Caco-2 (cell line): ENCODE measurements around the gene TAF15. TPM values are rescaled to one million over a fixed set of nuclear protein-coding genes. Genes with fewer than 3 reads are reported as not detected.

Experiments used
- BruUV-seq: library from RNA; stranded (reverse); fragments of 400-500 nt; replicated peaks from 2 replicates; lab custom pipeline; 2021; lab: Mats Ljungman, UMichigan
- CTCF ChIA-PET: fragments of 300-600 bp; sonication (Branson Sonifier 250); formaldehyde crosslinking; loops from one replicate; lab custom pipeline; 2022; ENCODE audit warnings: antibody characterized with exemption; lab: Charles Lee
- POLR2A ChIA-PET: fragments of 300-600 bp; sonication (Branson Sonifier 250); formaldehyde crosslinking; loops from one replicate; lab custom pipeline; 2022; ENCODE audit warnings: antibody characterized with exemption; lab: Charles Lee
- DNase-seq, 2 experiments: peaks; one replicate each; pipeline versions ENCODE4 v3.0.0 to v3.0.0-alpha.2; 2020 to 2022
- H3K27me3 ChIP-seq: replicated peaks from 2 replicates; pipeline ENCODE4 v1.6.0; 2011; ENCODE audit warnings: low read length; ENCODE audit not compliant: control insufficient read depth, insufficient read depth
- H3K36me3 ChIP-seq: 2 replicates; pipeline ENCODE4 v1.5.1; 2011; ENCODE audit warnings: low read length; ENCODE audit not compliant: control insufficient read depth, insufficient read depth
- H3K4me1 ChIP-seq: fragments of 250-450 bp; sonication (Bioruptor Pico); 2 replicates; pipeline ENCODE4 v1.5.1; 2020; ENCODE audit warnings: mild to moderate bottlenecking
- H3K4me3 ChIP-seq: 2 replicates; pipeline ENCODE4 v1.5.1; 2011; ENCODE audit warnings: low read depth, mild to moderate bottlenecking, control low read depth, low read length
- H3K9me3 ChIP-seq: fragments of 250-450 bp; sonication (Bioruptor Pico); 2 replicates; pipeline ENCODE4 v1.5.1; 2020; ENCODE audit warnings: mild to moderate bottlenecking, moderate library complexity
- H3K27ac Mint-ChIP-seq: one replicate; pipeline ENCODE4 v1.8.0; 2022; ENCODE audit warnings: mixed read lengths; ENCODE audit not compliant: unreplicated experiment
- H3K27me3 Mint-ChIP-seq: one replicate; pipeline ENCODE4 v1.8.0; 2022; ENCODE audit warnings: mixed read lengths; ENCODE audit not compliant: insufficient read depth, unreplicated experiment
- H3K36me3 Mint-ChIP-seq: one replicate; pipeline ENCODE4 v1.8.0; 2022; ENCODE audit warnings: mild to moderate bottlenecking, mixed read lengths; ENCODE audit not compliant: insufficient read depth, unreplicated experiment
- H3K4me1 Mint-ChIP-seq: one replicate; pipeline ENCODE4 v1.8.0; 2022; ENCODE audit warnings: low read depth, mixed read lengths; ENCODE audit not compliant: unreplicated experiment
- H3K4me3 Mint-ChIP-seq: one replicate; pipeline ENCODE4 v1.8.0; 2022; ENCODE audit warnings: mild to moderate bottlenecking, moderate library complexity, mixed read lengths; ENCODE audit not compliant: unreplicated experiment
- H3K9me3 Mint-ChIP-seq: one replicate; pipeline ENCODE4 v1.8.0; 2022; ENCODE audit warnings: mixed read lengths; ENCODE audit not compliant: unreplicated experiment
- CTCF ChIP-seq, 2 experiments: fragments of 200-600 bp in 1 of 2; IDR thresholded peaks; 1 replicate in 1 of 2; 2 replicates in 1 of 2; pipeline versions ENCODE4 v1.5.1 to v1.8.0; 2011 to 2022; ENCODE audit warnings: antibody characterized with exemption in 1 of 2, control low read depth in 1 of 2, inconsistent platforms in 1 of 2, low read depth in 1 of 2, low read length in 1 of 2, mild to moderate bottlenecking in 1 of 2, moderate library complexity in 1 of 2; ENCODE audit not compliant: insufficient read depth in 1 of 2, severe bottlenecking in 1 of 2, unreplicated experiment in 1 of 2
- intact Hi-C: fragments of 100-400 bp; cut with micrococcal nuclease; formaldehyde crosslinking; loops from one replicate; pipeline ENCODE4 v1.10.0; 2022; ENCODE audit not compliant: unreplicated experiment
- total RNA-seq: library from RNA; stranded (reverse); gene quantifications from 2 replicates; pipeline ENCODE4 v1.2.3, GENCODE V29; 2022

TAF15 gene
- total RNA-seq, 1 experiment from 2014 or later: 350 TPM

GRCh38 chr17:35889818-35890773 is 80.8 kb downstream of the TAF15 start:
- H3K9me3 Mint-ChIP-seq: no peaks in the 10 kb centered on the region
- ChIA-PET POLR2A (no interaction called here), CTCF (no interaction called here)
- Histone ChIP-seq H3K27me3 (no peaks in the 10 kb centered on the region), H3K4me1 (no peaks in the 10 kb centered on the region), H3K4me3 (no peak overlapping the region), H3K36me3 (no peaks in the 10 kb centered on the region), H3K9me3 (no peaks in the 10 kb centered on the region)
- DNase-seq: no peak
- no peak for TF ChIP-seq CTCF (IDR thresholded peaks at IDR 0.05; ENCODE audit: insufficient read depth in 1 of 2, low read depth in 1 of 2, low read length in 1 of 2, severe bottlenecking in 1 of 2, unreplicated experiment in 1 of 2)
- no peaks in the 10 kb centered on the region for H3K4me1 Mint-ChIP-seq
- H3K27ac Mint-ChIP-seq: no peak overlapping the region
- intact Hi-C loops: no loop called here
- H3K27me3 Mint-ChIP-seq: no peaks in the 10 kb centered on the region
- no TSS peak for BruUV-seq
- no peaks in the 10 kb centered on the region for H3K36me3 Mint-ChIP-seq
- no peak overlapping the region for H3K4me3 Mint-ChIP-seq

GRCh38 chr17:35890774-35891155 is 81.5 kb downstream of the TAF15 start:
- DNase-seq: no peak
- CTCF ChIA-PET: no interaction called here
- intact Hi-C loops: no loop called here
- no peaks in the 10 kb centered on the region for H3K4me1 ChIP-seq
- H3K4me3 ChIP-seq: no peak overlapping the region
- no peak overlapping the region for H3K4me3 Mint-ChIP-seq
- H3K27ac Mint-ChIP-seq: no peak overlapping the region
- no peaks in the 10 kb centered on the region for H3K27me3 Mint-ChIP-seq
- H3K27me3 ChIP-seq: no peaks in the 10 kb centered on the region
- H3K36me3 Mint-ChIP-seq: no peaks in the 10 kb centered on the region
- H3K9me3 Mint-ChIP-seq: no peaks in the 10 kb centered on the region
- no peak for TF ChIP-seq CTCF (IDR thresholded peaks at IDR 0.05; ENCODE audit: insufficient read depth in 1 of 2, low read depth in 1 of 2, low read length in 1 of 2, severe bottlenecking in 1 of 2, unreplicated experiment in 1 of 2)
- H3K9me3 ChIP-seq: no peaks in the 10 kb centered on the region
- POLR2A ChIA-PET: no interaction called here
- BruUV-seq: no TSS peak
- H3K4me1 Mint-ChIP-seq: no peaks in the 10 kb centered on the region
- H3K36me3 ChIP-seq: no peaks in the 10 kb centered on the region

GRCh38 chr17:35891269-35891668 is 82.0 kb downstream of the TAF15 start:
- no peaks in the 10 kb centered on the region for H3K4me1 Mint-ChIP-seq
- no peak overlapping the region for H3K27ac Mint-ChIP-seq

More at GRCh38 chr17:35891269-35891668, 82.0 kb downstream of the TAF15 start:
- Mint-ChIP-seq H3K36me3 (no peaks in the 10 kb centered on the region), H3K27me3 (no peaks in the 10 kb centered on the region), H3K9me3 (no peaks in the 10 kb centered on the region), H3K4me3 (no peak overlapping the region)
- no peak for TF ChIP-seq CTCF (IDR thresholded peaks at IDR 0.05; ENCODE audit: insufficient read depth in 1 of 2, low read depth in 1 of 2, low read length in 1 of 2, severe bottlenecking in 1 of 2, unreplicated experiment in 1 of 2)
- H3K27me3 ChIP-seq: no peaks in the 10 kb centered on the region
- ChIA-PET POLR2A (no interaction called here), CTCF (interaction anchor here (0.7 kb wide), 1 partner anchor 25 kb away, joined by 7 read pairs; no protein-coding TSS in a partner anchor)
- no peak overlapping the region for H3K4me3 ChIP-seq
- no peaks in the 10 kb centered on the region for H3K4me1 ChIP-seq
- no TSS peak for BruUV-seq
- intact Hi-C loops: no loop called here
- no peak for DNase-seq
- no peaks in the 10 kb centered on the region for H3K36me3 ChIP-seq
- no peaks in the 10 kb centered on the region for H3K9me3 ChIP-seq
